Gastroesophageal sphincter (tissue), 4 donors: ENCODE results near the gene STX19. TPM values are rescaled to one million over a fixed set of nuclear protein-coding genes. Genes with fewer than 3 reads are reported as not detected.

ENCODE experiments used
- ATAC-seq: fragments of 150-250 bp; one replicate; pipeline ENCODE4 v1.9.1; 2016; ENCODE audit warnings: mild to moderate bottlenecking, moderate library complexity
- H3K27ac ChIP-seq, 4 donors: fragments of 200-600 bp; sonication (generic) in 3 of 4; 1 replicate in 3 of 4; 2 replicates in 1 of 4; pipeline ENCODE4 v1.5.1; 2016 to 2019
- H3K27me3 ChIP-seq: fragments of 200-600 bp; sonication (generic); one replicate; pipeline ENCODE4 v1.5.1; 2019
- H3K36me3 ChIP-seq, 2 donors: fragments of 200-600 bp; sonication (generic); one replicate each; pipeline ENCODE4 v1.5.1; 2019; ENCODE audit warnings: control low read depth in 1 of 2
- H3K4me1 ChIP-seq, 3 donors: fragments of 200-600 bp; sonication (generic); 1 replicate in 2 of 3; 2 replicates in 1 of 3; pipeline ENCODE4 v1.5.1; 2016 to 2019; ENCODE audit warnings: control low read depth in 2 of 3
- H3K4me3 ChIP-seq, 2 donors: fragments of 200-600 bp; sonication (generic); one replicate each; pipeline ENCODE4 v1.5.1; 2019; ENCODE audit warnings: mild to moderate bottlenecking in 1 of 2, moderate library complexity in 1 of 2
- H3K9me3 ChIP-seq, 3 donors: fragments of 200-600 bp; sonication (generic); one replicate each; pipeline ENCODE4 v1.5.1; 2017 to 2019; ENCODE audit warnings: control low read depth in 2 of 3
- CTCF ChIP-seq, 4 experiments: fragments of 200-600 bp in 2 of 4; fragments of 450-650 bp in 2 of 4; sonication (generic) in 1 of 4; IDR thresholded peaks; one replicate each; pipeline ENCODE4 v1.5.1; 2017 to 2019; ENCODE audit warnings: antibody characterized with exemption in 4 of 4, mild to moderate bottlenecking in 2 of 4, moderate library complexity in 2 of 4
- EP300 ChIP-seq: sonication (generic); formaldehyde crosslinking; IDR thresholded peaks from one replicate; pipeline ENCODE4 v1.6.1; 2017; ENCODE audit warnings: antibody characterized with exemption, mild to moderate bottlenecking
- POLR2A ChIP-seq, 2 donors: fragments of 450-650 bp; IDR thresholded peaks; one replicate each; pipeline ENCODE4 v1.6.1; 2017; ENCODE audit warnings: antibody characterized with exemption in 2 of 2, mild to moderate bottlenecking in 2 of 2, moderate library complexity in 1 of 2
- POLR2AphosphoS5 ChIP-seq: sonication (generic); formaldehyde crosslinking; IDR thresholded peaks from one replicate; pipeline ENCODE4 v1.6.1; 2017; ENCODE audit warnings: antibody characterized with exemption
- WGBS, 2 donors: methylation state at CpG; one replicate each; pipeline ENCODE4 v1.1.5; 2018; ENCODE audit warnings: low coverage in 1 of 2; 5-methylcytosine and 5-hydroxymethylcytosine counted together
- total RNA-seq, 4 donors: library from RNA; depleted of rRNA; stranded (reverse); fragments of >200 nt; gene quantifications; one replicate each; pipeline ENCODE4 v1.1.0, GENCODE V29; 2016

Gene STX19
- total RNA-seq, 4 donors from 2014 or later = 0.74 TPM; not detected in 3

- Histone ChIP-seq H3K27me3 (no peaks in the 10 kb centered on the region), H3K36me3 (no peaks in the 10 kb centered on the region), H3K4me1 (peaks cover 0 to 13% (median 0%) of the 10 kb centered on the region in 3 donors), H3K4me3 (no peak overlapping the region), H3K9me3 (no peaks in the 10 kb centered on the region), H3K27ac (no peak overlapping the region)
- no peak for ATAC-seq
- TF ChIP-seq POLR2A (IDR thresholded peaks at IDR 0.05) = no peak
- TF ChIP-seq CTCF (IDR thresholded peaks at IDR 0.05) = no peak
- no peak for TF ChIP-seq POLR2AphosphoS5
- TF ChIP-seq EP300 = no peak
- WGBS, 2 donors = 86 to 88% methylated on average over 1 of the region's 1 CpG
Measured at GRCh38 chr3:94012185-94012584, 16.2 kb downstream of the STX19 start.

GRCh38 chr3:94011233-94011711, 17.1 kb downstream of the STX19 start:
- WGBS, 2 donors = 87 to 89% methylated on average over 3 of the region's 3 CpGs

GRCh38 chr3:94009608-94010007, 18.8 kb downstream of the STX19 start:
- H3K27ac ChIP-seq = no peak overlapping the region
- H3K4me1 ChIP-seq = peaks cover 0 to 28% (median 0%) of the 10 kb centered on the region in 3 donors
- no peak overlapping the region for H3K4me3 ChIP-seq
- H3K27me3 ChIP-seq = no peaks in the 10 kb centered on the region
- TF ChIP-seq POLR2A (IDR thresholded peaks at IDR 0.05) (no peak), POLR2AphosphoS5 (no peak), CTCF (IDR thresholded peaks at IDR 0.05) (no peak), EP300 (no peak)
- H3K9me3 ChIP-seq = no peaks in the 10 kb centered on the region
- 84 to 94% methylated on average over 2 of the region's 2 CpGs for WGBS, 2 donors
- no peak for ATAC-seq
- H3K36me3 ChIP-seq = no peaks in the 10 kb centered on the region

More at GRCh38 chr3:94011233-94011711, 17.1 kb downstream of the STX19 start:
- H3K4me3 ChIP-seq = no peak overlapping the region
- peaks cover 0 to 19% (median 0%) of the 10 kb centered on the region in 3 donors for H3K4me1 ChIP-seq
- ATAC-seq = peak; percentile 25
- H3K9me3 ChIP-seq = no peaks in the 10 kb centered on the region
- TF ChIP-seq EP300 (no peak), CTCF (IDR thresholded peaks at IDR 0.05) (no peak), POLR2AphosphoS5 (no peak), POLR2A (IDR thresholded peaks at IDR 0.05) (no peak)
- H3K36me3 ChIP-seq = no peaks in the 10 kb centered on the region
- H3K27me3 ChIP-seq = no peaks in the 10 kb centered on the region
- no peak overlapping the region for H3K27ac ChIP-seq

- no peaks in the 10 kb centered on the region for H3K36me3 ChIP-seq
- ATAC-seq = no peak
- no peak overlapping the region for H3K4me3 ChIP-seq
- H3K4me1 ChIP-seq = peaks cover 0 to 37% (median 0%) of the 10 kb centered on the region in 3 donors
- no peaks in the 10 kb centered on the region for H3K9me3 ChIP-seq
- 21 to 34% methylated on average over 2 of the region's 2 CpGs for WGBS, 2 donors
- H3K27ac ChIP-seq = peak overlapping the region in 2 of 4 donors; percentile 5 to 40
- TF ChIP-seq CTCF (IDR thresholded peaks at IDR 0.05) (no peak), POLR2A (IDR thresholded peaks at IDR 0.05) (no peak), EP300 (no peak), POLR2AphosphoS5 (no peak)
- H3K27me3 ChIP-seq = no peaks in the 10 kb centered on the region
Measured at GRCh38 chr3:94008253-94008652, 20.1 kb downstream of the STX19 start.

- ATAC-seq = peak; percentile 70
- peaks cover 0 to 42% (median 0%) of the 10 kb centered on the region in 3 donors for H3K4me1 ChIP-seq
- H3K9me3 ChIP-seq = no peaks in the 10 kb centered on the region
- TF ChIP-seq EP300 = no peak
- TF ChIP-seq POLR2AphosphoS5 = peak; percentile 24
- TF ChIP-seq CTCF (IDR thresholded peaks at IDR 0.05) = peak; percentile 59 to 80 (median 70)
- TF ChIP-seq POLR2A (IDR thresholded peaks at IDR 0.05) = no peak
- no peaks in the 10 kb centered on the region for H3K27me3 ChIP-seq
- no peak overlapping the region for H3K27ac ChIP-seq
- WGBS, 2 donors = 0% methylated on average over 4 of the region's 4 CpGs
- no peaks in the 10 kb centered on the region for H3K36me3 ChIP-seq
- peak overlapping the region; percentile 28 to 46 for H3K4me3 ChIP-seq
Measured at GRCh38 chr3:94004301-94004910, 24.0 kb downstream of the STX19 start.
